Transverse colon (tissue), 3 donors: Measurements from ENCODE around the gene HPCAL1.

Source experiments
- EP300 ChIP-seq: sonication (generic); formaldehyde crosslinking; IDR thresholded peaks from one replicate; pipeline ENCODE4 v1.6.1; 2017; ENCODE audit warnings: antibody characterized with exemption, low read depth
- POLR2A ChIP-seq: fragments of 450-650 bp; IDR thresholded peaks from one replicate; pipeline ENCODE4 v1.6.1; 2016; ENCODE audit warnings: antibody characterized with exemption, mild to moderate bottlenecking, moderate library complexity
- TF ChIP-seq, protein P1 (sequence below), 5 experiments: fragments of 200-600 bp in 3 of 5; fragments of 450-650 bp in 2 of 5; sonication (generic) in 3 of 5; IDR thresholded peaks; 1 replicate in 2 of 5; 2 replicates in 3 of 5; pipeline ENCODE4 v1.5.1; 2016 to 2017; ENCODE audit warnings: antibody characterized with exemption in 5 of 5, inconsistent platforms in 3 of 5, mild to moderate bottlenecking in 2 of 5, moderate library complexity in 1 of 5

DNA sequence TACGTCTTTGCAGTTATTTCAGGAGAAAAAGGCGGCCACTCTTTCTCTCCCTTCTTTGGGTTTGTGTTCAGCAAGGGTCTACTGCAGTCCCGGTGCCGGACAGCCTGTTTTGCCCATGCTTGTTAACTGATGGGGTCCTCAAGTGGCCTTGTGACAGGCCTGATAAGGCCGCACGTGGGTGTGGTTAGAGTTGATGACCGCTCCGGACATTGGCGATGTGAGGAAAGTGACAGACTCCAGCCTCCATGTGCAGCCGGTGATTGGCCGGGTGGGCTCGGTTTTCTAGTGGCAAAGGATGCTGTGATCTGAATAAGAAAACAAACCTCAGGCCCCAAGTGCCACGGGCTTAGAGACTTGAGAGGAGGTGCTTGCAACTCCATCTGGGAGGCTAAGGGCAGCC lies 15.6 kb downstream of the HPCAL1 start:
- TF ChIP-seq POLR2A, result no peak
- no peak for TF ChIP-seq EP300
- TF ChIP-seq, protein P1, sequence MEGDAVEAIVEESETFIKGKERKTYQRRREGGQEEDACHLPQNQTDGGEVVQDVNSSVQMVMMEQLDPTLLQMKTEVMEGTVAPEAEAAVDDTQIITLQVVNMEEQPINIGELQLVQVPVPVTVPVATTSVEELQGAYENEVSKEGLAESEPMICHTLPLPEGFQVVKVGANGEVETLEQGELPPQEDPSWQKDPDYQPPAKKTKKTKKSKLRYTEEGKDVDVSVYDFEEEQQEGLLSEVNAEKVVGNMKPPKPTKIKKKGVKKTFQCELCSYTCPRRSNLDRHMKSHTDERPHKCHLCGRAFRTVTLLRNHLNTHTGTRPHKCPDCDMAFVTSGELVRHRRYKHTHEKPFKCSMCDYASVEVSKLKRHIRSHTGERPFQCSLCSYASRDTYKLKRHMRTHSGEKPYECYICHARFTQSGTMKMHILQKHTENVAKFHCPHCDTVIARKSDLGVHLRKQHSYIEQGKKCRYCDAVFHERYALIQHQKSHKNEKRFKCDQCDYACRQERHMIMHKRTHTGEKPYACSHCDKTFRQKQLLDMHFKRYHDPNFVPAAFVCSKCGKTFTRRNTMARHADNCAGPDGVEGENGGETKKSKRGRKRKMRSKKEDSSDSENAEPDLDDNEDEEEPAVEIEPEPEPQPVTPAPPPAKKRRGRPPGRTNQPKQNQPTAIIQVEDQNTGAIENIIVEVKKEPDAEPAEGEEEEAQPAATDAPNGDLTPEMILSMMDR (IDR thresholded peaks at IDR 0.05), result no peak
